ENCODE data around the gene AP2A2. TPM values are rescaled to one million over a fixed set of nuclear protein-coding genes. Genes with fewer than 3 reads are reported as not detected.

Gene AP2A2
- total and polyA plus RNA-seq, 2 of the 4 experiments (the other 2 are of a cell fraction), result 19.9 to 49.0 TPM

DNA sequence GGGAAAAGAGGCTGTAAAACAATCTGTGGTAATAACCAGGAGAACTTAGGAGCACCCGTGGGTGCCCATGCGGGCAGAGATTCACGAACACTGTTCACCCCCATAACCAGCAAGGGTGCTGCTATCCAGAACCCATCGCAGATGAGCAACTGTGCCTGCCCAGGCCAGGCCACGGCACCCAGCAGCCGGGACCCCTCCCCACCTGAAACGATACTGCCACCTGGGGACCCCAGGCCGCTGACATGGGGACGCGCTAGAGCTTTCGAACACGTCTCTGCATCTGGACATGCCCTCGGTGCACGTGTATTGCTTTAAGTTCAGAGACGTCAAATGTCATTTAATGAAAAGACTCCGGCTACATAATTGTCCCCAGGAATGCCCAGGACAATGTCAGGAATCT, 134.7 kb downstream of the AP2A2 start:
- WGBS, 2 experiments (ENCODE audit: extremely low coverage in 2 of 2, insufficient read length in 1 of 2), result 79% methylated on average over 9 of the region's 16 CpGs; no CpG with 5 or more reads in 1 of the 2 experiments
- TF ChIP-seq RAD21 (IDR thresholded peaks at IDR 0.05; ENCODE audit: low read length), result no peak
- TF ChIP-seq MXI1 (IDR thresholded peaks at IDR 0.05; ENCODE audit: borderline replicate concordance, low read depth, low read length), result no peak
- TF ChIP-seq CEBPB (IDR thresholded peaks at IDR 0.05; ENCODE audit: low read depth, low read length), result no peak
- TF ChIP-seq, protein P1, sequence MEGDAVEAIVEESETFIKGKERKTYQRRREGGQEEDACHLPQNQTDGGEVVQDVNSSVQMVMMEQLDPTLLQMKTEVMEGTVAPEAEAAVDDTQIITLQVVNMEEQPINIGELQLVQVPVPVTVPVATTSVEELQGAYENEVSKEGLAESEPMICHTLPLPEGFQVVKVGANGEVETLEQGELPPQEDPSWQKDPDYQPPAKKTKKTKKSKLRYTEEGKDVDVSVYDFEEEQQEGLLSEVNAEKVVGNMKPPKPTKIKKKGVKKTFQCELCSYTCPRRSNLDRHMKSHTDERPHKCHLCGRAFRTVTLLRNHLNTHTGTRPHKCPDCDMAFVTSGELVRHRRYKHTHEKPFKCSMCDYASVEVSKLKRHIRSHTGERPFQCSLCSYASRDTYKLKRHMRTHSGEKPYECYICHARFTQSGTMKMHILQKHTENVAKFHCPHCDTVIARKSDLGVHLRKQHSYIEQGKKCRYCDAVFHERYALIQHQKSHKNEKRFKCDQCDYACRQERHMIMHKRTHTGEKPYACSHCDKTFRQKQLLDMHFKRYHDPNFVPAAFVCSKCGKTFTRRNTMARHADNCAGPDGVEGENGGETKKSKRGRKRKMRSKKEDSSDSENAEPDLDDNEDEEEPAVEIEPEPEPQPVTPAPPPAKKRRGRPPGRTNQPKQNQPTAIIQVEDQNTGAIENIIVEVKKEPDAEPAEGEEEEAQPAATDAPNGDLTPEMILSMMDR (conservative IDR thresholded peaks at IDR 0.05; ENCODE audit: low read depth, low read length), result no peak
- no peak for TF ChIP-seq SMC3 (IDR thresholded peaks at IDR 0.05; ENCODE audit: low read depth, low read length)
- no peak for TF ChIP-seq FOS (IDR thresholded peaks at IDR 0.05; ENCODE audit: low read depth, low read length)
- no peak for TF ChIP-seq MAFK (IDR thresholded peaks at IDR 0.05; ENCODE audit: low read depth, low read length)
- TF ChIP-seq MAZ (IDR thresholded peaks at IDR 0.05; ENCODE audit: borderline replicate concordance, low read depth, low read length), result no peak
- no peak for TF ChIP-seq RCOR1 (IDR thresholded peaks at IDR 0.05; ENCODE audit: insufficient replicate concordance, low read length)
- TF ChIP-seq RFX5 (IDR thresholded peaks at IDR 0.05; ENCODE audit: low read depth, low read length), result no peak
- no peak for TF ChIP-seq BHLHE40 (IDR thresholded peaks at IDR 0.05; ENCODE audit: low read depth, low read length)
- TF ChIP-seq, protein P2, sequence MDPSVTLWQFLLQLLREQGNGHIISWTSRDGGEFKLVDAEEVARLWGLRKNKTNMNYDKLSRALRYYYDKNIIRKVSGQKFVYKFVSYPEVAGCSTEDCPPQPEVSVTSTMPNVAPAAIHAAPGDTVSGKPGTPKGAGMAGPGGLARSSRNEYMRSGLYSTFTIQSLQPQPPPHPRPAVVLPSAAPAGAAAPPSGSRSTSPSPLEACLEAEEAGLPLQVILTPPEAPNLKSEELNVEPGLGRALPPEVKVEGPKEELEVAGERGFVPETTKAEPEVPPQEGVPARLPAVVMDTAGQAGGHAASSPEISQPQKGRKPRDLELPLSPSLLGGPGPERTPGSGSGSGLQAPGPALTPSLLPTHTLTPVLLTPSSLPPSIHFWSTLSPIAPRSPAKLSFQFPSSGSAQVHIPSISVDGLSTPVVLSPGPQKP (IDR thresholded peaks at IDR 0.05; ENCODE audit: borderline replicate concordance, low read depth, low read length), result no peak
- BruUV-seq (replicated peaks), result no TSS peak

More for the DNA sequence above, 134.7 kb downstream of the AP2A2 start:
- 0 out of 3 replicates have a peak overlapping the region, but pooled peaks have one; percentile 56 for H2BK15ac ChIP-seq (ENCODE audit: low read depth, low read length)
- H3K79me1 ChIP-seq (ENCODE audit: low read depth in 1 of 2, low read length in 2 of 2), result no peaks in the 10 kb centered on the region
- H3K4me3 ChIP-seq (ENCODE audit: insufficient read depth, low read depth, low read length), result no peak overlapping the region
- ChIA-PET POLR2A (ENCODE audit: unreplicated experiment) (no interaction called here), CTCF (no interaction called here)
- ATAC-seq (ENCODE audit: low read depth), result no peak
- peak overlapping the region; percentile 0; the same call in 1 of the 2 replicates for H3K4ac ChIP-seq (ENCODE audit: low read depth, low read length)
- no peaks in the 10 kb centered on the region; the same call in 1 of the 2 replicates for H3K27me3 ChIP-seq (ENCODE audit: control insufficient read depth, insufficient read depth, low read length)
- in situ Hi-C loops (cut with MboI; ENCODE audit: low sequenced_read_pairs), result no loop called here
- H3K23ac ChIP-seq (ENCODE audit: low read depth, low read length), result no peak overlapping the region
- dilution Hi-C loops (cut with HindIII; ENCODE audit: low sequenced_read_pairs, unreplicated experiment), result no loop called here
- no peak overlapping the region for H4K8ac ChIP-seq (ENCODE audit: low read depth in 2 of 2, low read length in 2 of 2)
- no peak overlapping the region for H4K91ac ChIP-seq (ENCODE audit: insufficient read depth, low read depth, low read length)
- peak overlapping the region; percentile 56 for H3K18ac ChIP-seq (ENCODE audit: low read depth, low read length)
- no peak overlapping the region for H2AK9ac ChIP-seq (replicated peaks; ENCODE audit: low read depth, low read length, poor library complexity)
- H2AFZ ChIP-seq (replicated peaks; ENCODE audit: low read length, poor library complexity), result peak overlapping the region; percentile 58
- H3K4me1 ChIP-seq (ENCODE audit: control insufficient read depth, insufficient read depth, low read length), result peaks cover 12% of the 10 kb centered on the region
- H3K9ac ChIP-seq (ENCODE audit: low read depth, low read length), result no peak overlapping the region
- peak overlapping the region; percentile 5; the same call in 1 of the 2 replicates for H2BK120ac ChIP-seq (ENCODE audit: low read depth, low read length)
- H3K27ac ChIP-seq (ENCODE audit: insufficient read depth, low read length), result no peak overlapping the region
- H2BK5ac ChIP-seq (ENCODE audit: low read depth, low read length, poor library complexity, severe bottlenecking), result peak overlapping the region; percentile 71
- H2AK5ac ChIP-seq (ENCODE audit: low read depth, low read length), result peak overlapping the region; percentile 80; the same call in 1 of the 2 replicates
- H3K14ac ChIP-seq (replicated peaks; ENCODE audit: low read depth, low read length), result no peak overlapping the region
- H2BK20ac ChIP-seq (ENCODE audit: low read depth, low read length), result no peak overlapping the region
- no peaks in the 10 kb centered on the region for H3K36me3 ChIP-seq (ENCODE audit: control insufficient read depth, insufficient read depth, low read length)
- no peaks in the 10 kb centered on the region for H3K9me1 ChIP-seq (ENCODE audit: insufficient read depth, low read length)
- H3K4me2 ChIP-seq (ENCODE audit: low read depth, low read length), result peak overlapping the region; percentile 61; the same call in 1 of the 2 replicates
- H3K56ac ChIP-seq (ENCODE audit: extremely low read depth, insufficient read depth, low read length), result no peak overlapping the region
- no peak overlapping the region for H4K5ac ChIP-seq (ENCODE audit: low read depth, low read length)
- DNase-seq, result no peak
- intact Hi-C loops (cut with micrococcal nuclease), result no loop called here
- peaks cover 5% of the 10 kb centered on the region for H3K9me3 ChIP-seq (ENCODE audit: control insufficient read depth, insufficient read depth, low read length)
- no peaks in the 10 kb centered on the region for H4K20me1 ChIP-seq (ENCODE audit: insufficient read depth, low read length)

All from IMR-90 (cell line).